ENCODE results near the gene TSPAN10. TPM values are rescaled to one million over a fixed set of nuclear protein-coding genes. Genes with fewer than 3 reads are reported as not detected.

TSPAN10 gene
- total and polyA plus RNA-seq, 11 donors = 0.07 to 0.46 (median 0.38) TPM; not detected in 5

- TF ChIP-seq POLR2A (IDR thresholded peaks at IDR 0.05) (no peak), CTCF (IDR thresholded peaks at IDR 0.05) (no peak)
- ATAC-seq (peak; percentile 68 to 85 (median 70)), DNase-seq (peak in 2 of 5 donors; percentile 27 to 29)
- peaks cover 4 to 83% (median 81%) of the 10 kb centered on the region in 9 donors for H3K36me3 ChIP-seq
- no peak overlapping the region for H3K4me3 ChIP-seq
- peaks cover 0 to 3% (median 0%) of the 10 kb centered on the region in 12 donors for H3K9me3 ChIP-seq
- 37 to 46% (median 44%) methylated on average over 11 of the region's 11 CpGs for WGBS, 4 donors
- H3K27ac ChIP-seq = peak overlapping the region in 7 of 12 donors; percentile 0 to 54 (median 22)
- H3K27me3 ChIP-seq = no peaks in the 10 kb centered on the region
- H3K4me1 ChIP-seq = peaks cover 0 to 15% (median 7%) of the 10 kb centered on the region in 12 donors
- intact Hi-C loops (cut with DNase I) = loop anchor here in 1 of 10 donors (1.0 kb wide), 1 partner anchor 9 kb away; no protein-coding TSS in a partner anchor
Measured at GRCh38 chr17:81621494-81622130, 15.4 kb upstream of the TSPAN10 start.

GRCh38 chr17:81630274-81630673 lies 6.7 kb upstream of the TSPAN10 start:
- H3K27me3 ChIP-seq = no peaks in the 10 kb centered on the region
- WGBS, 4 donors = 82 to 89% (median 86%) methylated on average over 8 of the region's 8 CpGs
- no peaks in the 10 kb centered on the region for H3K9me3 ChIP-seq
- H3K36me3 ChIP-seq = peaks cover 2 to 67% (median 50%) of the 10 kb centered on the region in 9 donors
- peaks cover 4 to 33% (median 18%) of the 10 kb centered on the region in 12 donors for H3K4me1 ChIP-seq
- TF ChIP-seq POLR2A (IDR thresholded peaks at IDR 0.05) = no peak
- TF ChIP-seq CTCF (IDR thresholded peaks at IDR 0.05) = no peak
- H3K27ac ChIP-seq = no peak overlapping the region
- DNase-seq (peak in 1 of 5 donors; percentile 8), ATAC-seq (no peak)
- no peak overlapping the region for H3K4me3 ChIP-seq
- intact Hi-C loops (cut with DNase I) = no loop called here

- H3K27me3 ChIP-seq = no peaks in the 10 kb centered on the region
- no peaks in the 10 kb centered on the region for H3K9me3 ChIP-seq
- H3K4me3 ChIP-seq = no peak overlapping the region
- H3K4me1 ChIP-seq = peaks cover 10 to 41% (median 27%) of the 10 kb centered on the region in 12 donors
- no peak overlapping the region for H3K27ac ChIP-seq
- TF ChIP-seq POLR2A (IDR thresholded peaks at IDR 0.05) (no peak), CTCF (IDR thresholded peaks at IDR 0.05) (no peak)
- WGBS, 4 donors = 66 to 84% (median 69%) methylated on average over 7 of the region's 7 CpGs
- DNase-seq (peak in 1 of 5 donors; percentile 7), ATAC-seq (no peak)
- peaks cover 0 to 55% (median 38%) of the 10 kb centered on the region in 9 donors for H3K36me3 ChIP-seq
- intact Hi-C loops (cut with DNase I) = no loop called here
Measured at GRCh38 chr17:81631482-81631881, 5.5 kb upstream of the TSPAN10 start.

- Histone ChIP-seq H3K9me3 (no peaks in the 10 kb centered on the region), H3K27me3 (no peaks in the 10 kb centered on the region), H3K4me3 (peak overlapping the region in 10 of 12 donors; percentile 71 to 100 (median 93)), H3K4me1 (peaks cover 10 to 48% (median 32%) of the 10 kb centered on the region in 12 donors), H3K27ac (peak overlapping the region in 5 of 12 donors; percentile 93 to 97 (median 95)), H3K36me3 (peaks cover 0 to 16% (median 3%) of the 10 kb centered on the region in 9 donors)
- TF ChIP-seq CTCF (IDR thresholded peaks at IDR 0.05) = no peak
- no peak for TF ChIP-seq POLR2A (IDR thresholded peaks at IDR 0.05)
- DNase-seq (no peak), ATAC-seq (no peak)
- intact Hi-C loops (cut with DNase I) = no loop called here
- 76 to 96% (median 89%) methylated on average over 4 to 5 of the region's 5 CpGs for WGBS, 4 donors
Measured at GRCh38 chr17:81635431-81635830, 1.6 kb upstream of the TSPAN10 start.

All from heart left ventricle (tissue), 16 donors.